Neural cell (in vitro differentiated cells): Measurements from ENCODE around the gene LSM14A. TPM values are rescaled to one million over a fixed set of nuclear protein-coding genes. Genes with fewer than 3 reads are reported as not detected.

Source experiments
- H2AFZ ChIP-seq: fragments of 200-600, 300-800 bp; sonication (generic), shearing (Covaris generic); 2 replicates; pipeline ENCODE4 v1.6.0; 2014; ENCODE audit warnings: low read depth, mild to moderate bottlenecking, antibody characterized with exemption, low read length, moderate library complexity
- H3F3A ChIP-seq: fragments of 200-600 bp; shearing (Covaris generic); 2 replicates; pipeline ENCODE4 v1.6.1; 2016; ENCODE audit warnings: mild to moderate bottlenecking, moderate library complexity, mixed read lengths, antibody characterized with exemption, low read length; ENCODE audit not compliant: insufficient read depth, poor library complexity, severe bottlenecking
- H3K27ac ChIP-seq: fragments of 200-600, 300-800 bp; sonication (generic), shearing (Covaris generic); 2 replicates; pipeline ENCODE4 v1.5.1; 2014; ENCODE audit warnings: mild to moderate bottlenecking, low read length, moderate library complexity
- H3K27me3 ChIP-seq: fragments of 300-800, 200-600 bp; sonication (generic), shearing (Covaris generic); 2 replicates; pipeline ENCODE4 v1.6.0; 2014; ENCODE audit warnings: mild to moderate bottlenecking, low read depth, low read length, moderate library complexity; ENCODE audit not compliant: insufficient read depth
- H3K36me3 ChIP-seq: fragments of 300-800, 200-600 bp; sonication (generic), shearing (Covaris generic); 2 replicates; pipeline ENCODE4 v1.5.1; 2014; ENCODE audit warnings: mild to moderate bottlenecking, antibody characterized with exemption, low read length, moderate library complexity; ENCODE audit not compliant: insufficient read depth
- H3K4me2 ChIP-seq: fragments of 300-800, 200-600 bp; sonication (generic), shearing (Covaris generic); 2 replicates; pipeline ENCODE4 v1.6.0; 2014; ENCODE audit warnings: mild to moderate bottlenecking, low read length
- H3K4me3 ChIP-seq: fragments of 300-800, 200-600 bp; sonication (generic), shearing (Covaris generic); 2 replicates; pipeline ENCODE4 v1.5.1; 2014; ENCODE audit warnings: mild to moderate bottlenecking, low read length, moderate library complexity
- H3K79me2 ChIP-seq: fragments of 200-600 bp; shearing (Covaris generic); replicated peaks from 2 replicates; pipeline ENCODE4 v1.6.0; 2014; ENCODE audit warnings: mild to moderate bottlenecking, low read length, moderate library complexity; ENCODE audit not compliant: insufficient read depth
- H3K9ac ChIP-seq: fragments of 300-800, 200-600 bp; sonication (generic), shearing (Covaris generic); 2 replicates; pipeline ENCODE4 v1.6.1; 2016; ENCODE audit warnings: mild to moderate bottlenecking, low read length, mixed read lengths
- H3K9me2 ChIP-seq: fragments of 200-600 bp; shearing (Covaris generic); 2 replicates; pipeline ENCODE4 v1.6.1; 2016; ENCODE audit warnings: mild to moderate bottlenecking, low read length, mixed read lengths; ENCODE audit not compliant: insufficient read depth
- H3K9me3 ChIP-seq: fragments of 200-600, 300-800 bp; sonication (generic), shearing (Covaris generic); 2 replicates; pipeline ENCODE4 v1.6.1; 2016; ENCODE audit warnings: mild to moderate bottlenecking, mixed run types, low read length, moderate library complexity, mixed read lengths
- H4K20me1 ChIP-seq: fragments of 200-600 bp; shearing (Covaris generic); 2 replicates; pipeline ENCODE4 v1.6.1; 2016; ENCODE audit warnings: mild to moderate bottlenecking, mixed run types; ENCODE audit not compliant: insufficient read depth
- CTCF ChIP-seq: fragments of 450-650 bp; IDR thresholded peaks from 2 replicates; pipeline ENCODE4 v1.5.1; 2014; ENCODE audit warnings: antibody characterized with exemption, mild to moderate bottlenecking, moderate library complexity; ENCODE audit not compliant: poor library complexity, severe bottlenecking
- EP300 ChIP-seq: fragments of 450-650 bp; conservative IDR thresholded peaks from 2 replicates; pipeline ENCODE4 v1.6.1; 2014; ENCODE audit warnings: antibody characterized with exemption, mild to moderate bottlenecking, moderate library complexity; ENCODE audit not compliant: poor library complexity, severe bottlenecking
- EZH2 ChIP-seq: fragments of 200-600, 300-800 bp; shearing (Covaris generic), sonication (generic); IDR thresholded peaks from 2 replicates; pipeline ENCODE4 v1.6.1; 2014; ENCODE audit warnings: antibody characterized with exemption, low read length, borderline replicate concordance, mild to moderate bottlenecking; ENCODE audit not compliant: insufficient read depth, poor library complexity, severe bottlenecking
- MXI1 ChIP-seq: fragments of 450-650 bp; conservative IDR thresholded peaks from 2 replicates; pipeline ENCODE4 v1.6.1; 2014; ENCODE audit warnings: antibody characterized with exemption, mild to moderate bottlenecking; ENCODE audit not compliant: poor library complexity, severe bottlenecking
- POLR2AphosphoS5 ChIP-seq: IDR thresholded peaks from 2 replicates; pipeline ENCODE4 v1.6.1; 2012
- RAD21 ChIP-seq: fragments of 450-650 bp; conservative IDR thresholded peaks from 2 replicates; pipeline ENCODE4 v1.6.1; 2014; ENCODE audit warnings: antibody characterized with exemption, mild to moderate bottlenecking, moderate library complexity
- REST ChIP-seq: IDR thresholded peaks from 2 replicates; pipeline ENCODE4 v1.6.1; 2012; ENCODE audit warnings: borderline replicate concordance
- SMC3 ChIP-seq: fragments of 450-650 bp; conservative IDR thresholded peaks from 2 replicates; pipeline ENCODE4 v1.6.1; 2014; ENCODE audit warnings: antibody characterized with exemption, mild to moderate bottlenecking, moderate library complexity; ENCODE audit not compliant: poor library complexity
- TAF1 ChIP-seq: IDR thresholded peaks from 2 replicates; pipeline ENCODE4 v1.6.1; 2012; ENCODE audit warnings: low read depth
- polyA plus RNA-seq: library from polyadenylated mRNA; depleted of rRNA; stranded (reverse); fragments of >200 nt; gene quantifications from 2 replicates; pipeline ENCODE4 v1.2.3, GENCODE V29; 2014

LSM14A gene
- polyA plus RNA-seq, 1 donor from 2014 or later = 104 TPM

GRCh38 chr19:34135821-34136611 lies 36.3 kb upstream of the LSM14A start:
- TF ChIP-seq MXI1 (no peak), TAF1 (no peak), EZH2 (no peak), REST (no peak), EP300 (no peak), RAD21 (no peak), POLR2AphosphoS5 (no peak), SMC3 (no peak), CTCF (no peak)
- Histone ChIP-seq H3K36me3 (no peaks in the 10 kb centered on the region), H3K4me2 (no peak overlapping the region), H3K9ac (no peak overlapping the region), H3K79me2 (no peaks in the 10 kb centered on the region), H3F3A (no peaks in the 10 kb centered on the region), H3K27ac (no peak overlapping the region), H3K9me3 (no peaks in the 10 kb centered on the region), H2AFZ (no peak overlapping the region), H3K4me3 (no peak overlapping the region), H4K20me1 (no peaks in the 10 kb centered on the region), H3K9me2 (no peaks in the 10 kb centered on the region), H3K27me3 (no peaks in the 10 kb centered on the region)

GRCh38 chr19:34141025-34141424 lies 31.3 kb upstream of the LSM14A start:
- TF ChIP-seq TAF1 = no peak
- TF ChIP-seq CTCF = no peak
- TF ChIP-seq SMC3 = no peak
- TF ChIP-seq EZH2 = no peak
- no peak for TF ChIP-seq MXI1
- TF ChIP-seq RAD21 = no peak
- TF ChIP-seq POLR2AphosphoS5 = no peak
- TF ChIP-seq REST = no peak
- TF ChIP-seq EP300 = no peak
- Histone ChIP-seq H2AFZ (no peak overlapping the region), H3K79me2 (no peaks in the 10 kb centered on the region), H3K9me2 (no peaks in the 10 kb centered on the region), H3F3A (no peaks in the 10 kb centered on the region), H3K27ac (no peak overlapping the region), H4K20me1 (no peaks in the 10 kb centered on the region), H3K9ac (no peak overlapping the region), H3K4me2 (no peak overlapping the region), H3K4me3 (no peak overlapping the region), H3K27me3 (no peaks in the 10 kb centered on the region), H3K9me3 (no peaks in the 10 kb centered on the region), H3K36me3 (no peaks in the 10 kb centered on the region)
